HCT116 (cell line): ENCODE results near the gene ASAP2. TPM values are rescaled to one million over a fixed set of nuclear protein-coding genes. Genes with fewer than 3 reads are reported as not detected.

Experiments
- ATAC-seq: fragments of 200-7000 bp; cut with Tn5 transposase; 2 replicates; pipeline ENCODE4 v1.9.1; 2020; ENCODE audit warnings: mild to moderate bottlenecking, moderate library complexity
- BruUV-seq: library from RNA; stranded (reverse); fragments of 400-500 nt; replicated peaks from 2 replicates; lab custom pipeline; 2021; lab: Mats Ljungman, UMichigan
- CTCF ChIA-PET: fragments of 300-600 bp; sonication (Branson Sonifier 250); formaldehyde crosslinking; loops from one replicate; lab custom pipeline; 2021; ENCODE audit warnings: antibody characterized with exemption; lab: Charles Lee
- POLR2A ChIA-PET: fragments of 300-600, 350-600 bp; sonication (Branson Sonifier 250); formaldehyde crosslinking; loops from one replicate; lab custom pipeline; 2021; ENCODE audit warnings: antibody characterized with exemption; lab: Charles Lee
- RAD21 ChIA-PET, 2 experiments: fragments of 300-600 bp; sonication (Branson Sonifier 250); formaldehyde crosslinking; loops; one replicate each; lab custom pipeline; 2023; ENCODE audit warnings: low total read pairs in 2 of 2; ENCODE audit not compliant: uncharacterized antibody in 2 of 2, unreplicated experiment in 2 of 2, low non-redundant PET in 1 of 2; lab: Charles Lee
- DNase-seq: peaks from one replicate; pipeline ENCODE4 v3.0.0-alpha.2; 2010; ENCODE audit warnings: low read depth, low spot score
- H2AFZ ChIP-seq: fragments of 200-600 bp; shearing (Covaris generic), sonication (generic); 2 replicates; pipeline ENCODE4 v1.6.1; 2017; ENCODE audit warnings: low read depth, mixed run types, mixed read lengths, antibody characterized with exemption, low read length; ENCODE audit not compliant: poor library complexity, severe bottlenecking
- H3K27ac ChIP-seq: 2 replicates; pipeline ENCODE4 v1.5.1; 2012; ENCODE audit warnings: low read depth, low read length
- H3K27me3 ChIP-seq: fragments of 200-600 bp; sonication (generic); 2 replicates; pipeline ENCODE4 v1.6.1; 2016; ENCODE audit warnings: mixed run types, low read length, mixed read lengths; ENCODE audit not compliant: insufficient read depth
- H3K36me3 ChIP-seq, 2 experiments: fragments of 200-500 bp in 1 of 2; fragments of 200-600 bp in 1 of 2; sonication (Bioruptor generic) in 1 of 2; sonication (generic) in 1 of 2; 2 replicates each; pipeline versions ENCODE4 v1.5.1 to v1.6.1; 2014 to 2016; ENCODE audit warnings: low read length in 2 of 2, inconsistent platforms in 1 of 2, mixed read lengths in 1 of 2, mixed run types in 1 of 2; ENCODE audit not compliant: insufficient read depth in 2 of 2, control insufficient read depth in 1 of 2
- H3K4me1 ChIP-seq, 2 experiments: fragments of 200-600 bp in 1 of 2; sonication (generic) in 1 of 2; 2 replicates each; pipeline versions ENCODE4 v1.5.1 to v1.6.1; 2012 to 2017; ENCODE audit warnings: low read length in 2 of 2, inconsistent platforms in 1 of 2, mild to moderate bottlenecking in 1 of 2, mixed read lengths in 1 of 2, mixed run types in 1 of 2, moderate library complexity in 1 of 2; ENCODE audit not compliant: insufficient read depth in 2 of 2, control insufficient read depth in 1 of 2
- H3K4me2 ChIP-seq: fragments of 200-600 bp; sonication (generic); 2 replicates; pipeline ENCODE4 v1.6.1; 2017; ENCODE audit warnings: mixed run types, low read length, mixed read lengths
- H3K4me3 ChIP-seq, 2 experiments: fragments of 200-600 bp in 1 of 2; sonication (generic) in 1 of 2; replicated peaks in 1 of 2; 2 replicates each; pipeline ENCODE4 v1.5.1; 2011 to 2016; ENCODE audit warnings: low read length in 2 of 2, control low read depth in 1 of 2, low read depth in 1 of 2, mild to moderate bottlenecking in 1 of 2, mixed read lengths in 1 of 2, mixed run types in 1 of 2
- H3K79me2 ChIP-seq: fragments of 200-600 bp; sonication (generic); 2 replicates; pipeline ENCODE4 v1.6.1; 2017; ENCODE audit warnings: mild to moderate bottlenecking, mixed run types, low read length, moderate library complexity, mixed read lengths; ENCODE audit not compliant: insufficient read depth
- H3K9ac ChIP-seq: fragments of 200-600 bp; sonication (generic); 2 replicates; pipeline ENCODE4 v1.6.1; 2016; ENCODE audit warnings: low read length, mixed read lengths
- H3K9me2 ChIP-seq: fragments of 200-600 bp; sonication (generic), shearing (Covaris generic); 2 replicates; pipeline ENCODE4 v1.6.1; 2017; ENCODE audit warnings: mixed run types, mild to moderate bottlenecking, moderate library complexity; ENCODE audit not compliant: insufficient read depth
- H3K9me3 ChIP-seq, 2 experiments: fragments of 200-500 bp in 1 of 2; fragments of 200-600 bp in 1 of 2; sonication (Bioruptor generic) in 1 of 2; sonication (generic) in 1 of 2; 2 replicates each; pipeline ENCODE4 v1.6.1; 2014 to 2017; ENCODE audit warnings: low read length in 2 of 2, mixed read lengths in 2 of 2, inconsistent platforms in 1 of 2, low read depth in 1 of 2, mild to moderate bottlenecking in 1 of 2, mixed run types in 1 of 2, moderate library complexity in 1 of 2; ENCODE audit not compliant: control insufficient read depth in 1 of 2, insufficient read depth in 1 of 2
- H4K20me1 ChIP-seq: fragments of 200-600 bp; sonication (generic), shearing (Covaris generic); 2 replicates; pipeline ENCODE4 v1.6.1; 2017; ENCODE audit warnings: mixed run types, mild to moderate bottlenecking, moderate library complexity; ENCODE audit not compliant: insufficient read depth
- CEBPB ChIP-seq: IDR thresholded peaks from 2 replicates; pipeline ENCODE4 v1.6.1; 2012; ENCODE audit warnings: low read depth
- EGR1 ChIP-seq: IDR thresholded peaks from 2 replicates; pipeline ENCODE4 v1.6.1; 2012; ENCODE audit warnings: low read depth
- ELF1 ChIP-seq: IDR thresholded peaks from 2 replicates; pipeline ENCODE4 v1.6.1; 2012; ENCODE audit warnings: low read depth, borderline replicate concordance
- EZH2 ChIP-seq: fragments of 200-600 bp; sonication (generic); IDR thresholded peaks from 2 replicates; pipeline ENCODE4 v1.6.1; 2017; ENCODE audit warnings: antibody characterized with exemption, mixed run types
- EZH2phosphoT487 ChIP-seq: fragments of 200-600 bp; IDR thresholded peaks from 2 replicates; pipeline ENCODE4 v1.6.1; 2018; ENCODE audit warnings: antibody characterized with exemption, borderline replicate concordance
- MAX ChIP-seq: IDR thresholded peaks from 2 replicates; pipeline ENCODE4 v1.6.1; 2012
- POLR2AphosphoS5 ChIP-seq: IDR thresholded peaks from 2 replicates; pipeline ENCODE4 v1.6.1; 2011; ENCODE audit warnings: mild to moderate bottlenecking, low read depth, low read length, moderate library complexity
- RAD21 ChIP-seq: IDR thresholded peaks from 2 replicates; pipeline ENCODE4 v1.6.1; 2012; ENCODE audit warnings: low read depth, mild to moderate bottlenecking
- REST ChIP-seq: IDR thresholded peaks from 2 replicates; pipeline ENCODE4 v1.6.1; 2012; ENCODE audit warnings: low read depth
- SIN3A ChIP-seq: IDR thresholded peaks from 2 replicates; pipeline ENCODE4 v1.6.1; 2012; ENCODE audit warnings: low read depth
- SP1 ChIP-seq: IDR thresholded peaks from 2 replicates; pipeline ENCODE4 v1.6.1; 2012; ENCODE audit warnings: low read depth
- SRF ChIP-seq: IDR thresholded peaks from 2 replicates; pipeline ENCODE4 v1.6.1; 2012; ENCODE audit warnings: low read depth
- ZFX ChIP-seq: fragments of 450-650 bp; IDR thresholded peaks from 2 replicates; pipeline ENCODE4 v1.6.1; 2017
- intact Hi-C: fragments of 100-400 bp; cut with micrococcal nuclease; formaldehyde crosslinking; loops from 2 replicates; pipeline ENCODE4 v1.10.0; 2022
- total RNA-seq: library from RNA; stranded (reverse); gene quantifications from one replicate; pipeline ENCODE4 v1.2.1, GENCODE V29; 2021; ENCODE audit not compliant: unreplicated experiment

Gene ASAP2
- total RNA-seq, 1 experiment from 2014 or later: 16.5 TPM

- Histone ChIP-seq H3K9ac (no peak overlapping the region), H3K9me3 (no peaks in the 10 kb centered on the region), H3K79me2 (no peaks in the 10 kb centered on the region), H3K4me1 (no peaks in the 10 kb centered on the region), H3K4me2 (no peak overlapping the region), H3K4me3 (no peak overlapping the region), H3K27ac (no peak overlapping the region), H3K36me3 (0 out of 4 replicates have a peak, but pooled peaks cover 0 to 6% of the 10 kb centered on the region in 2 experiments), H4K20me1 (no peaks in the 10 kb centered on the region), H2AFZ (no peak overlapping the region), H3K9me2 (no peaks in the 10 kb centered on the region), H3K27me3 (no peaks in the 10 kb centered on the region)
- DNase-seq (no peak), ATAC-seq (no peak)
- BruUV-seq: no TSS peak
- ChIA-PET RAD21 (no interaction called here), CTCF (no interaction called here), POLR2A (no interaction called here)
- intact Hi-C loops: no loop called here
- TF ChIP-seq SP1: no peak
- no peak for TF ChIP-seq RAD21
- TF ChIP-seq SIN3A: no peak
- no peak for TF ChIP-seq ZFX
- no peak for TF ChIP-seq SRF
- no peak for TF ChIP-seq EZH2
- TF ChIP-seq EZH2phosphoT487: no peak
- no peak for TF ChIP-seq POLR2AphosphoS5
- TF ChIP-seq MAX: no peak
These were observed 139.4 kb downstream of the ASAP2 start for GRCh38 chr2:9345997-9346396.

- H3K27me3 ChIP-seq: no peaks in the 10 kb centered on the region
- no peaks in the 10 kb centered on the region for H3K4me1 ChIP-seq
- POLR2A ChIA-PET: no interaction called here
- H3K9ac ChIP-seq: no peak overlapping the region
- RAD21 ChIA-PET: no interaction called here
- intact Hi-C loops: no loop called here
- TF ChIP-seq ELF1: no peak
- TF ChIP-seq MAX: no peak
- no peak for TF ChIP-seq ZFX
- no peak for TF ChIP-seq EGR1
- TF ChIP-seq REST: no peak
- TF ChIP-seq CEBPB: no peak
- H3K9me3 ChIP-seq: no peaks in the 10 kb centered on the region
- no peak for ATAC-seq
- no peak overlapping the region for H2AFZ ChIP-seq
- no peak for DNase-seq
- no peaks in the 10 kb centered on the region for H3K9me2 ChIP-seq
- no peaks in the 10 kb centered on the region for H4K20me1 ChIP-seq
- 0 out of 4 replicates have a peak, but pooled peaks cover 0 to 6% of the 10 kb centered on the region in 2 experiments for H3K36me3 ChIP-seq
- BruUV-seq: no TSS peak
- no peak overlapping the region for H3K4me3 ChIP-seq
- H3K4me2 ChIP-seq: no peak overlapping the region
- no peak overlapping the region for H3K27ac ChIP-seq
- no peaks in the 10 kb centered on the region for H3K79me2 ChIP-seq
- CTCF ChIA-PET: no interaction called here
These were observed 140.3 kb downstream of the ASAP2 start for GRCh38 chr2:9346885-9347284.
